ENCODE measurements around the gene ZNF786.
"Not testable (repeated sequence)": the region's sequence is repeated elsewhere in the genome, so short reads cannot be mapped to it uniquely, and the experiment has no call there.

ZNF786 gene

GRCh38 chr7:149036676-149037075, 53.8 kb downstream of the ZNF786 start:
- no peak for DNase-seq (ENCODE audit: low read depth in 4 of 4, low spot score in 1 of 4)

GRCh38 chr7:149031353-149031910, 59.1 kb downstream of the ZNF786 start:
- DNase-seq (ENCODE audit: low read depth in 4 of 4, low spot score in 1 of 4): no peak

GRCh38 chr7:149030439-149030838, 60.1 kb downstream of the ZNF786 start:
- not testable (repeated sequence) for DNase-seq (ENCODE audit: low read depth in 4 of 4, low spot score in 1 of 4)

GRCh38 chr7:149028346-149029109, 62.0 kb downstream of the ZNF786 start, which contains the start of gene PDIA4:
PDIA4 (minus strand) TSS chr7:149028505; CDS start chr7:149028408, 97 bp downstream.
- DNase-seq (ENCODE audit: low read depth in 4 of 4, low spot score in 1 of 4): peak; percentile 98 to 100 (median 100)

- DNase-seq (ENCODE audit: low read depth in 4 of 4, low spot score in 1 of 4): no peak
Observed at GRCh38 chr7:149027611-149028345, 62.7 kb downstream of the ZNF786 start.

GRCh38 chr7:149027055-149027454, 63.5 kb downstream of the ZNF786 start:
- no peak for DNase-seq (ENCODE audit: low read depth in 4 of 4, low spot score in 1 of 4)

GRCh38 chr7:149023662-149024061, 66.9 kb downstream of the ZNF786 start:
- DNase-seq (ENCODE audit: low read depth in 4 of 4, low spot score in 1 of 4): no peak

GRCh38 chr7:149022756-149023360, 67.7 kb downstream of the ZNF786 start:
- no peak for DNase-seq (ENCODE audit: low read depth in 4 of 4, low spot score in 1 of 4)

GRCh38 chr7:149021725-149022062, 68.8 kb downstream of the ZNF786 start:
- DNase-seq (ENCODE audit: low read depth in 4 of 4, low spot score in 1 of 4): no peak

GRCh38 chr7:149020483-149020882, 70.0 kb downstream of the ZNF786 start:
- DNase-seq (ENCODE audit: low read depth in 4 of 4, low spot score in 1 of 4): no peak
